ENCODE results near the gene BPIFB1.

Gene BPIFB1

DNA sequence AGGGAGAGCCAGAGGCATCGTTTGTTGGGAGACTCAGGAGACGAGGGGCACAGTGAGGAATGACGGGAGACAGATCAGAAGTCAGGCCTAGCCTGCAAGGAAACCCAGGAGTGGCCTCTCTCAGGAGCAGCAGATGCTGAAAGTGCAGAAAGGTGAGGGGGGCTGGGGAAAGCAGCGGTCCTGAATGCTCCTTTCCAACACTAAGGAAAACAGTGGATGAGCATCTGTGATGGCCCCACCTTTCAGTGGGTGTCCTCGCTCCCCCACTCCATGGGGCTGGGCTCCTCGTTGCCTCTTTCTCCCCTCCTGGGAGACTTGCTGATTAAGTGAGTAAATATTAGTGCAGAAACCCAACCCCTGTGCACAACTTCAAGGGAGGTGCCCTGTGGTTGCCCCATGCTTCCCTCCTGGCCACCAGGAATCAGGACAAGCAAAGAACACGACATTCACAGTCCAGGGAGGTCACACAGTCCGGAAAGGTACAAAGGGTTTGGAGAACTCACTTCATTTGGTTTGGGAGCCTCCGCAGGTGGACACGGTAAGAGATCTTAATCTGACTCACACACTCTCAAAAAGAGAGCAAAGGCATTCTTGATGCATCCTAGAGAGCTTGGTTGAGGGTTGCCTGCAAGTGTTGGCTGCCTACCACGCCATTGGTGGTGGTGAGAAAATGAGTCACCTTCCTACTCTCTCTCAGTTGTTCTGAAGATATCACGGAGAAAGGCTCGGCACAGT, 9.7 kb upstream of the BPIFB1 start:
- DNase-seq (ENCODE audit: low read depth), result no peak

DNA sequence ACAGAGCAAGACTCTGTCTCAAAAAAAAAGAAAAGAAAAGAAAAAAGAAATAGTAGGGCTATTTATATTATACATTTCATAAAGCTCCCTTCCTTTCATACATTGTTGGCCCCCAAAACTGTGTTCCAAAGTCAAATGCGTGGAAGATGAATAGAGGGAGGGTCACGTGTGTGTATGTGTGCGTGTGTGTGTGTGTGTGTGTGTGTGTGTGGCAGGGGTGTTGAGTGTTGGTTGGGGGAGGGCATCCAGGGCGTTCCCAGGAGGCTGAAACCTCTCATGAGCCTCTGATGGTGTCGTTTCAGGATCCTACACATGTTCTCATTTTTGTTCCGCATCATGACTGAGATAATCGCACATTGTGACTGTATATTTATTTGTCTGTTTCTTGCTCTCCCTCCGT, 7.8 kb upstream of the BPIFB1 start:
- DNase-seq (ENCODE audit: low read depth), result no peak

DNA sequence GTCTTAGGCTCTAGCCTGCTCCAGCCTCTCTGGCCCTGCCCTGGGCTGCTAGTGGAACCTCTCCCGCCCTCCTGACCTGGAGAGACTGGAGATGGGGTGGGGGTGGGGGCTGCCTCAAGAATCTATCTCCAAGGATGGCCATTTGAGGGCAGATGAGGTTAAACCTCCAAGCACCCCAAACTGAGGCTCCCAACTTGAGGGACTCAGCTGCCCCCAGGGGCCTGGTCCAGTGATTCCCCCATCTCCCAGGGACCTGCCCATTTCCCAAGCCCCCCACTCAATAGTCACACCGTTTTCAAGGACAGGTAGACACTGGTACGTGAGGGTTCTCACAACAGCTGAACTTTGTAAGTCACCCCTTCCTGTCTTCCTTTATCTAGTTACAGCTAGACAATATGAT, 7.1 kb upstream of the BPIFB1 start:
- DNase-seq (ENCODE audit: low read depth), result no peak

DNA sequence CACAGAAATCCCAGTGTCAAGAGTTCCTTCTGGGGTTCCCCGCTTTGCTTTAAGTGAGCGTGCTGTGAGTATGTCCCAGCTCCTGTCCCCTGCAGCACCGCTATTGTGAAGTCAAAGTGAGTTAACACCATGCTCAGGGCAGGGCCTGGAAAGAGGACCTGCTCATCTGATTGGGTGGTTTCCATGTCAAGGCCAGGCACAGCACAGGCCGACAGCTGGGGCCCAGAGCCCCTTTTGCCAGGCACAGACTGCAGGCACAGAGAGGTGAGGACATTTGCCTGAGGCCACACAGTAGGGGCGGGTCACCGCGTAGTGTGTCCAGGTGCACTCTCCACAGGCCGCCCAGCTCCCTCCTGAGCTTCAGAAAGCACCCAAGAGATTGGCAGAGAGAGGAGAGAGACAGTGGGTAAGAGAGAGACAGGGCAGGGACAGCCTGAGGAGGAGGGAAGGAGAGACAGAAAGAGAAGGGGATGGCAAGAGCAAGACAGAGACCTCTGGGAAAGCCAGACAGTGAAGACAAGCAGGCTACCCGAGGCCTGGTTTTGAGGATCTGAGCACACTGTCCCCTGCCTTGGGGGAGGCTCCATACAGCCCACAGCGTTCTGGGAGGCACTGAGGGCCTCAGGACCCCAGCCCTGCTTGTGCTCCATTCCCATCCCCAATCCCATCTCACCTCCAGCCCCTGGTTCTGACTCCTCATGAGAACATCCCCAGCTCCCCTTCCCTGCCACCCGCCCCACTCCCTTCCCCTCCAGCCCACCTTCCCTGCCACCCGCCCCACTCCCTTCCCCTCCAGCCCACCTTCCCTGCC, 6.5 kb upstream of the BPIFB1 start:
- no peak for DNase-seq (ENCODE audit: low read depth)

DNA sequence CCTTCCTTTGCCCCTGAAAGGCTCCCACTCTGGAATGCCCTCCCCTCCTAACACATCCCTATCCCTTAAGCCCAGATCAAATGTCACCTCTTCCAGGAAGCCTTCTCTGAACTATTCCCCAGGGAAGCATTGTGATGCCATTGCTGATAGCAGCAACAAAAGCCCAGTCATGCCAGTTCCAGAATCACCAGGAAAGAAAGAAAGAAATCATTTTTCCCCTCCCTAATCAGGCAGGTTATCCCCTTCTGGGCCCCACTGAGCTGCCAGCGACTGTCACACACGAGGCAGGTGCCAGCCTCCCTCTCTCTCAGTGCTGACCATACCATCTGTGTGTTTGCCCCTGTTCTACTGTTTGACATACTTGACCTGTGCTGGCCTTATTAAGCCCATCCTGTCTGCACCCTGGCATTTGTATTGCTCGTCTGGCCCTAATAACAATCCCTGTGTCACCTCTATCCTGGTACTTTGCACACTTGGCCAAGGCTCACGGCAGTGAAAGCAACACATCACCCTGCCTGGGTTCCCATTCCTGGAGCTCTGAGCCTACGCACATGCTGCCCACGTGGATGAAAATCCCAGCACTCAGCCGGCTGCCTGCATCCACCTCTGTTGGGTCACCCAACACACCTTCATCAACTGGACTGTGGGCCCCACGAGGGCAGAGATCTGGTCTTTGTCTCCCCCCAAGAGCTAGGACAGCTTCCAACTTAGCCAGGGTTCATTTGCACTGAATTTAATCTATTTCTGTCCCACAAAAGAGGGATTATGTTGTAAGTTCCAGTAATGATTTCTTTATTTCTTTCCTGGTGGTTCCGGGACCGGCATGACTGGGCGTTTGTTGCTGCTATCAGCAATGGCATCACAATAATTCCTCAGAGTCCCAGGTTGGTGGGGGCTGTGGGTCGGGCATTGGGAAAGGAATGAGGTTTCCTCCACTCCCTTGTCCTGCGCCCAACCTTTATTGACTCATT, 5.3 kb upstream of the BPIFB1 start:
- DNase-seq (ENCODE audit: low read depth), result no peak

DNA sequence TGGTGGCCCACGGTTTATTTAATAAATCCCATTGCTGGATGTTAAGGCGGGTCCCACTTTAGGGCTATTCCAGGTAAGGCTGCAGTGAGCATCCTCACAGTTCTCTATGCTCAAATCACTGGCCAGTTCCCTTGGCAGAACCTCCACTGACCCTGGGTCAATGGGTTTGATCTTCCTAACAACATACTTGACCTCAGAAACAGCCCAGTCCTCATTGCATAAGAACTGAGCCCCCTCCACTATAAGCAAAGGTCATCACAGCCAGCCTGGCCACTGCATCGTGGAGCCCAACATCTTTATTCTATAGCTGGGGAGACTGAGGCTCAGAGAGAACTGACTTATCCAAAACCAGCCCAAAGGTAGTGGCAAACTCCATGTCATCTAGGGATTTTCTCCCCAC, 4.3 kb upstream of the BPIFB1 start:
- DNase-seq (ENCODE audit: low read depth), result no peak

DNA sequence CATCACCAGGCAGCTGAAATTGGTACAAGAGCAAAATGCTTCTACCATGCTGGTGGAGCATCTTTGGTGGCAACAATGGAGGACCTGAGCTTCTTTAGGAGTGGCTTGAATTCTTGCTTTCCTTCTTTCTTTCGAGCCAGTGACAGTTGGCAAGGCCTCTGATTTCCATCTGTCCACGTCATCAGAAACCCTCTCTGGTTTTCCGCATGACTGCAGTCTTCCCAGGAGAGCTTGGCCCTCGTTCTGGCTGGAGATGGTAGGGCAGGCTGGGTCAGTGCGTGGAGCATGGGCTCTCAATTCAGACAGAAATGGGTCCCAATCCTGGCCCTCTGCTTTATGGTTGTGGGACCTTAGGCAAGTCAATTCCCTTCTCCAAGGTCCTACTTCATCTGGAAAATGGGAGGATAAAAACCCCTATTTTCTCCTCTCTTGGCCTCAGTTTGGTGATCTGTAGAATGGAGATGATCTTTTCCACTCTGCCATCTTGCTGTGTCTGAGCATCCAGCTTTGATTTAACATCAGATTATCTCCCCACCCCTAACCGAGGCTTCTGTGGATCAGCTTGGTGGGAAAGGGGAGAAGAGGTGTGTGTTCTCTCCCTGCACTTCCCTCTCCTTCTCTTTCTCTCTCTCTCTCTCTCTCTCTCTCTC, 3.6 kb upstream of the BPIFB1 start:
- DNase-seq (ENCODE audit: low read depth), result no peak

DNA sequence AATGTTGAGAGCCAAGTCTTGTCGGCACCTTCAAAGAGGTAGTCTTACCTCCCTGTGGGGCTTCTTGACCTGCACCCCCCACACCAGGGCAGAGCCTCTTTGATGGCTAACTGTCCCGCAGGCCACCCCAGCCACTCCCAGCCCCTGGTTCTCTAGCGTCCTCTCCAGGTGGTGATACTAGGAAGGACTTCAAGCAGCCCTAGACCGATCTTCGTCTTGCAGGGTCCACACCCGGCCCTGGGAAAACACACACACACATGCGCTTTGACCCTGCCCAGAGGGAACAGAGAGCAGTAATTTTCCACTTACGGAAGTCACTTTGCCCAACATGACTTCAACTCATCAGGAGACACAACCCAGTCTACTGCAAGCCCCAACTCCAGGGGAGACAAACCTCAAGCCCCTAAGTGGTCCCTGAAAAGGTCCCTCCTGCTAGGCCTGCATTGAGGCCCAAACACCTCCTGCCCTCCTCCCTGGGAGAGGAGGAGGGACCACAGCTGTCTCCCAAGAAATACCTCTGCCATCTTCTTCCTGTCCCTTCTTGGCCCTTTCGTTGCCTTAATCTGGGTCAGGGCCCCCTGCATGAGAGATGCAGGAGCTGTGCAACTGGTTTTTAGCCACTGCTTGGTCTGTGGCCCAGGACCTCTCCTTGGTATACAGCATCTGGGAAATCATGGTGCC, 2.9 kb upstream of the BPIFB1 start:
- no peak for DNase-seq (ENCODE audit: low read depth)

DNA sequence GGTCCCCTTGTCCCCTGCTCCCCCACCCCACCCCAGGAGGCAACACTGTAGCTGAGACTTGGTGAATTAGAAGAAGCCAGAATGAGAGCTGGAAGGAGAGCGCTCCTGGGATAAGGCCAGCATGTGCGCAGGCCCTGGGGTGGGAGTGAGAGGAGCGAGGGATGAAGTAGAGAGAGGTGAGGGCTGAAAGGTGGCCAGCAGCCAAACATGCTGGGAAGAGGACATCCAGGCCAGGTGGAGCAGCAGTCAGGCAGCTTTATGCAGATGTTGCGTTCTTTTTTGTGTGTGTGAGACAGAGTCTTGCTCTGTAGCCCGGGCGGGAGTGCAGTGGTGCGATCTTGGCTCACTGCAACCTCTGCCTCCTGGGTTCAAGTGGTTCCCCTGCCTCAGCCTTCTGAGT, 2.2 kb upstream of the BPIFB1 start:
- DNase-seq (ENCODE audit: low read depth), result no peak

DNA sequence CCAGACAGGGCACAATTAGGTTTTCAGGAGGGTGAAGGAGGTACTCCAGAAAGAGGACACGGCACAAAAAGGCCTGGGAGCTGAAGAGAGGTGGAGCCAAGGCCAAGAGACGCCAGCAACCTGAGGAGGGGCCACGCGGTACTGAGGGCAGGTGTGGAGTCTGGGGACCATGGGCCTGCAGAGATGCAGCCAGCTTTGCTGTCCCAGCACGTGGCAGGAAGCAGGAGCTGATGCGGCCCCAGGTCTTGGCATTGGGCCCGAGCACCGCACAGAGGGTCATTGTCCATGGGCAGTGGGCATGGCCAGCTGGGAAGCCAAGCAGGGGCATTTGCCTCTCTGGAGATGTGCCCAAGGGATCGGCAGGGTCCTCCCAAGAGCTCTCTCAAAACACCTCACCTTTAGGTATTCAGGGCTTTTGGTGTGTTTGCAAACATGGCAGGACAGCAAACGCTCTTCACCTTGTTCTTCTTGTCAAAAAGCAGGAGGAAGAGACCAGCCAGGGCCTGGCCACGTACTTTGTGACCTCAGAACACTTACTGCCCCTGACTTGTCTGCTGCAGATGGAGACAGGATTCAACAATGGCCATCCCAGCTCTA, 1.4 kb upstream of the BPIFB1 start:
- DNase-seq (ENCODE audit: low read depth), result no peak

DNA sequence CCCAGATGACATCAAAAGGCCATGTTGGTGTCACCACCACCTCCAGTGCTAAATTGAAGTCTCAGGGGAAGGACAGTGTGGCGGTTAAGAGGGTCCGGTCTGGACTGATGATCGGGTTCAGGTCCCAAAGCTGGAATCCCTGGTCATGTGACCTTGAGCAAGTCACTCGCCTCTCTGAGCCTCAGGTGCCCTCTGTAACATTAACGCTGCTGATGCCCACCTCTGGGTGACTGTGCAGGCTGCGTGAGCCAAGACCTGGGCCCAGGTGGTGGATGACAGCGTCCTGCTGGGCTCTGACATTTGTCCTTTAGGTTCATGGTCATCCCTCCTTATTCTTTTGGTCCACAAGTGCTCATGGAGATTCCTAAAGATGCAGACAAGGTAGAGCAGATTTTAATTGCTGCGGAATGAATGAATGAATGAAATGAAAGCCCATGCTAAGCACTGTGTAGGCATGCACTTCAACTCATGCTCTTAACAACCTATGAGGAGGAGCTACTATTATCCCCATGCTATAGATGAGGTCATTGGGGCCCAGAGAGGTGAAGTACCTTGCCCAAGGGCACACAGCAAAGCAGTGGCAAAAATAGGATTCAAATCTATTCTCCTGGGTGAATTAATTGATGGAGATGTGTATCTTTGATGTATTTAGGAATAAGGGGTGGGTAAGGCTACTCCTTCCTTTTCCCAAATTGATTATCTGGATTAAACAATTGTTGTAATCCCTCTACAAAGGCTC, 649 bp upstream of the BPIFB1 start:
- DNase-seq (ENCODE audit: low read depth), result no peak

DNA sequence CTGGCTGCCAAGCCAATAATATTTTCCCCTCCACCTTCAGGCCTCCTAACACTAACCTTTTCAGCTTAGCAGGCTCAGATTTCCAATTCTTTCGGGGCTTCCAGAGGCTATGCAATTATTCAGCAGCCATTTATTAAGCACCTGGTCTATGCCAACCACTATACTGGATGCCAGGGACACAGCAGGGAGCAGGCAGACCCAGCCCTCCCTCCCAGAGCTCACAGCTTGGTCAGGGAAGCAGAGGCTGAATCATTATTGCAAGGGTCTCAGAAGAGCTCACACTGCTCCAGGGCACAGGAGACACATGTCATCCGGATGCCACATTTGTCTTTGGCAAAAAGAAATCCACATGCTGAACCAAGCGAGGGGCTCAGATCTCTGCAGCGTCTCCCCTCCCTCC, 1.3 kb downstream of the BPIFB1 start:
- DNase-seq (ENCODE audit: low read depth), result no peak

DNA sequence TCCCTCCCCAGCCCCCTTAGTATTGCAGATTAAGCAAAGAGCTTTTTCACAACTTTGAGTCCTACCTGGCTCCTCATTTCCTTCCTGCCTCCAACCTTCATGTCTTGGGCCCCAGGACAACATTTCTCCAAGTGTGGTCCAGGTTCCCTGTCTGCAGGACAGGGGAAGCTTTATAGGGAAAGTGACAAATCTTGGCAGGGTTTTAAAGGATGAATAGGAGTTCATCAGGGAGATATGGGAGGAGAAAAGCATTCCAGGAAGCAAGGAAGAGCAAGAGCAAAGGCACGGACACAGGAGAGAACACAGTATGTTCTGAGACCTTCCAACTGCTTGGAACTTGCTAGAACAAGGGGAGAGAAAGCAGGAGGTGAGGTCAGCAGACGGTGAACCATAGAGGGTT, 1.9 kb downstream of the BPIFB1 start:
- no peak for DNase-seq (ENCODE audit: low read depth)

DNA sequence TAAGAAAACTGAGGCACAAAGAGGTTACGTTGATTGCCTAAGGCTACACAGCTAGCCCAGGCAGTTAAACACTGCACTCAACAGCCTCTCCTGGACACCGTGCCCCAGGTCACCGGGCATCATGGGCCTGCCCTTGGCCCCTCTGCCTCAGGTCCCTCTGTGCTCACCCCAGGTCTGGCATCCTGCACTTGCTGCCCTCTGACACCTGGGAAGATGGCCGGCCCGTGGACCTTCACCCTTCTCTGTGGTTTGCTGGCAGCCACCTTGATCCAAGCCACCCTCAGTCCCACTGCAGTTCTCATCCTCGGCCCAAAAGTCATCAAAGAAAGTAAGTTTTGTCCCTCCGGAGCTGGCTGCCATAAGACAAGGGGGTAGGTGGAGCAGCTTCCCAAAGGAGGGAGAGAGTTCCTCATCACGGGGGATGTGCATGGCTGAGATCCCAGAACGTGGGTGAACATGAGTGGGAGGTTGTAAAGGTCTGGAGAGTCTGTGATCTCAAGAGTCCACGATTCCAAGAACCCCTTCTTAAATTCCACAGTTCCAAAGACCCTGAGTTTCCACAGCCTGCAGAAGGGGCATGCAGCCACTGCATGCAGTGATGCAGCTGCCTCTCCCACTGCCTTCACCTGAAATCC, 3.0 kb downstream of the BPIFB1 start:
- DNase-seq (ENCODE audit: low read depth), result no peak

DNA sequence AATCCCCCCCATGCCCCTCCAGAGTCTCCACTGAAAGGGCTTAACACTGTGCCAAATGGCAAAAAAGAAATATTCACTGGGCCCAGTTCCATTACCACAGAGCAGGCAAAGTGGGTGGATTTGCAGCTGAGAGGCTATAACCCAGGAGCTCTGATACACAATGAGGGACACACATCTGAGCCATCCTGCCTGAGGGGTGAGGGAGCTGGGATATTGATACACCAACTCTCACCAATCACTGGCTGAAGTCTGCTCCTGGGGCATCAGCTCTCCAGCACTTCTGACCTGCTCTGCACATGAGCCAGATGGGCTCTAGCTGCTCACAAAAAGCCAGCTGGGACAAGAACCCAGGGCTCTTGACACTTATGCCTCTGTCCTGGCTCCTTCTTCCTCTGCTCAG, 4.9 kb downstream of the BPIFB1 start:
- DNase-seq (ENCODE audit: low read depth), result no peak

DNA sequence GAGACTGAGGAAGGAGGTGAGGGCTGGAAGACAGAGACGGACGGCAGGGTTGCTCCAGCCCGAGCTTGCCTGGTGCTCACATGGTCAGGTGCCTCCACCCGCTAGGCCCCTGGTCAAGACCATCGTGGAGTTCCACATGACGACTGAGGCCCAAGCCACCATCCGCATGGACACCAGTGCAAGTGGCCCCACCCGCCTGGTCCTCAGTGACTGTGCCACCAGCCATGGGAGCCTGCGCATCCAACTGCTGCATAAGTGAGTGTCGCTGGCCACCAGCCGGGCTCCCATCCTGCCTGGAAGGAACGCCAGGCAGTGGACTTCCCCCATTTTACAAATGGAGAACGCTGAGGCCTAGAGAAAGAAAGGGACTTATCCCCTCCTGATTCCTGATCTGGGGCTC, 7.8 kb downstream of the BPIFB1 start:
- no peak for DNase-seq (ENCODE audit: low read depth)

DNA sequence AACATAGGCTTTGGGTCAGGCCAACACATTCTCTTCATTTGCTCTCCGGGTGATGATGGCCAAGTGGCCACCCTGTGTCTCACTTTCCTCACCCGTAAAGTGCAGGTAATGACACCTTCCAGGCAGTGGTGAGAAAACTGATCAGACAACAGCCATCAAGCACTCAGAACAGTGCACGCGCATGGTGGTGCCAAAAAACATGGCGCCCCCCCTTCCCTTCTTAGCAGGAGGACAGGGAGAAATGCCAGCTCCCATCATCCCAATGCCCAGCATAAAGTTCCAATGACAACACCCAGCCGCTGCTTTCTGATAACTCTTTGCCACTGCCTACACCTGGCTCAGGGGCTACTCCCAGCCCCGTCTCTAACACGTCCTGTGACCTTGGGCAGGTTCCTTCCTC, 8.4 kb downstream of the BPIFB1 start:
- DNase-seq (ENCODE audit: low read depth), result no peak

DNA sequence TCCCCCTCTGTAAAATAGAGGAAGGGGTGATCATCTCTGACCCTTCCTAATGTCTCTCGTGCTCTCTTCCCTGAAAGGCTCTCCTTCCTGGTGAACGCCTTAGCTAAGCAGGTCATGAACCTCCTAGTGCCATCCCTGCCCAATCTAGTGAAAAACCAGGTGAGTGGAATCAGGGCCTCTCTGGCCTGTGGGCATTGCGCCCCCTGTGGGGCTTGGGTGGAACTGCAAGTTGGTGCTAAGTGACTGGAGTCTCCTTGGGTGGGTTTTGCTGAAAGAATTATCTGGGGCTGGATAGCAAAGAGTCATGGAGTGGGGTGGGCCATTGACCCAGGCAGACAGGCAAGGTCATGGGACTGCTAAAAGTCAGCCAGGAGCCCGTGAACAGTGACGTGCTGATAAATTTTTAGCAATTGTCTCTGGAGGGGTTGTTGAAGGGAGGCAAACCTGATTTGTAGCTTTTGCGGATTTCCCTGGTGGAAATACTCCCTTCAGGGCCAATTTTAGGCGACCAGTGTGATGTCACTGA, 8.9 kb downstream of the BPIFB1 start:
- no peak for DNase-seq (ENCODE audit: low read depth)

DNA sequence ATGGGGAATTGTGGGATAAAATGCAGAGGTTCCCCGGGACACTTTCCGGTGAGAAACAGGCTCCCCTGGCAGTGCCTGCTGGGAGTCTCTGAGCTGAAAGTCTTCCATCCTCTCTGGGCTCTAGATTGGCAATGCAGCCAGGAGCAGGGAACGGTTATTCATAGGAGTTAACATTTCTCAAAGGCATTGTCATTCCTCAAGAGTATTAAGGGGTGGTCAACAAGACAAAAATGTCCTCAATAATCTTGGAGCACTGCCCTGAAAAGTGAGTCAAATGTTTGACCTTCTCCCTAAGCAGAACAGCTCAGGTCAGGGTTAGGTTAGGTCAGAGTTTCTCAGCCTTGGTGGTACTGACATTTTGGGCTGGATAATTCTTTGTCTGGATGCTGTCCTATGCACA, 13.2 kb downstream of the BPIFB1 start:
- DNase-seq (ENCODE audit: low read depth), result peak; percentile 49

DNA sequence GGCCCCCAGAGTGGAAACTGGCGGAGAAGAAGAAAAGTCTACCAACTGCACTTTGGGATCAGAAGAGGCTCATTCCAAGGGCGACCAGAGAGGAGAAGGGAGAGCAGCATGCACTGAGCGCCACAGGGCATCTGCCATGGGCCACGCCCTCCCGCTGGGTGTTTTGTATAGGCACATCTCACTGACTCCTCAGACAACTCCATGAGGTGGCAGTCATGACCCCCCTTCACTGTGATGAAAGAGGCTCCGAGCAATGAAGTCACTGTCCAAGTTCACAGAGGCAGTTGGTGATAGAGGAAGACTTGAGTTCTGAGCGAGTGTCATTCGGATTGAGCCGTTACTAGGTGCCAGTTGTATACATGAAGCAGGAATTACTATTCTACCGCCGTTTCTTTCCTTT, 15.4 kb downstream of the BPIFB1 start:
- no peak for DNase-seq (ENCODE audit: low read depth)

Data from stromal cell of bone marrow (primary cell).